GM21367 (cell line): ENCODE data around the gene GAS6.
"Not testable (repeated sequence)": the region's sequence is repeated elsewhere in the genome, so short reads cannot be mapped to it uniquely, and the experiment has no call there.

Experiments
- ATAC-seq: cut with Tn5 transposase; IDR thresholded peaks from one replicate; pipeline ENCODE4 v1.9.1; 2021; ENCODE audit not compliant: unreplicated experiment

GAS6 gene

GRCh38 chr13:113842336-113843062, 21.4 kb downstream of the GAS6 start:
- no peak for ATAC-seq

DNA sequence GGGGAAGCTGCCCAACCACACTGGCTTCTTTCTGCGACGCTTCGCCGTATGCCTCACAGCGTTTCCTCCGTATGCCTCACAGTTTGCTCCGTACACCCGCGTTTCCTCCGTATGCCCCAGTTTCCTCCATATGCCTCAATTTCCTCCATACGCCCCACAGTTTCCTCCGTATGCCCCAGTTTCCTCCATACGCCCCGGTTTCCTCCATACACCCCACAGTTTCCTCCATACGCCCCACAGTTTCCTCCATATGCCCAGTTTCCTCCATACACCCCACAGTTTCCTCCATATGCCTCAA, 22.6 kb downstream of the GAS6 start:
- no peak for ATAC-seq

- ATAC-seq: no peak
These were observed 23.1 kb downstream of the GAS6 start for GRCh38 chr13:113840541-113841352.

DNA sequence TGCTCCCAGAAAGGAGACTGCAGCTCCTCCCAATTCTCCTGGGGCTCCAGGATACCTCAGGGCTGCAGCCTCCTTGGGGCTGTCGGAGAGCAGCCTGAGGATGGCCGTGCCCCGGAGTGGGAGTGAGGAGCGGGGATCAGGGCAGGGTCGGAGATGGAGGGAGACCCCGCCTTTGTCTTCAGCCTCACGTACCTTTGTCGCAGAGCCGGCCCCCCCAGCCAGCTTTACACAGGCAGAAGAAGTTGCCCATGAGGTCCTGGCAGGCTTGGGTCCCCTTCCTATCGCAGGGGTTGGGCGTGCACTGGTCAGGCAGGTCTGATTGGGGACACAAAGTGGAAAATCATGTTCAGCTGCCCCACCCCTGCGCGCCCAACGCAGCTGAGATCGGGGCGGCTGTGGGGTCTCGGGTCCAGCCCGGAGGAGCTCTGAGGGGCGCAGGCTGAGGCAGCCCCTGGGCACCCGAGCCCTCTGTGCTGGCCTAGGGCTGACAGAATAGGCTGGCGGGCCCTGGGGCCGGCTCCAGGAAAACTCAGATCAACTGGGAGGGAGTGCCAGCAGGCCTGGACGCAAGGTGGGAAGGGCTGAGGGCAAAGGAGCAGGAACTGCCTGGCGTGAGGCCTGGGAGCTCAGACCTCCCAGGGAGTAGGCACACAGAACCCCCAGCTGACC, 24.2 kb downstream of the GAS6 start:
- no peak for ATAC-seq

- ATAC-seq: no peak
These were observed 25.1 kb downstream of the GAS6 start for GRCh38 chr13:113838711-113839201.

GRCh38 chr13:113837560-113838355, 26.1 kb downstream of the GAS6 start:
- ATAC-seq: no peak

GRCh38 chr13:113836768-113837559, 26.9 kb downstream of the GAS6 start:
- ATAC-seq: no peak

DNA sequence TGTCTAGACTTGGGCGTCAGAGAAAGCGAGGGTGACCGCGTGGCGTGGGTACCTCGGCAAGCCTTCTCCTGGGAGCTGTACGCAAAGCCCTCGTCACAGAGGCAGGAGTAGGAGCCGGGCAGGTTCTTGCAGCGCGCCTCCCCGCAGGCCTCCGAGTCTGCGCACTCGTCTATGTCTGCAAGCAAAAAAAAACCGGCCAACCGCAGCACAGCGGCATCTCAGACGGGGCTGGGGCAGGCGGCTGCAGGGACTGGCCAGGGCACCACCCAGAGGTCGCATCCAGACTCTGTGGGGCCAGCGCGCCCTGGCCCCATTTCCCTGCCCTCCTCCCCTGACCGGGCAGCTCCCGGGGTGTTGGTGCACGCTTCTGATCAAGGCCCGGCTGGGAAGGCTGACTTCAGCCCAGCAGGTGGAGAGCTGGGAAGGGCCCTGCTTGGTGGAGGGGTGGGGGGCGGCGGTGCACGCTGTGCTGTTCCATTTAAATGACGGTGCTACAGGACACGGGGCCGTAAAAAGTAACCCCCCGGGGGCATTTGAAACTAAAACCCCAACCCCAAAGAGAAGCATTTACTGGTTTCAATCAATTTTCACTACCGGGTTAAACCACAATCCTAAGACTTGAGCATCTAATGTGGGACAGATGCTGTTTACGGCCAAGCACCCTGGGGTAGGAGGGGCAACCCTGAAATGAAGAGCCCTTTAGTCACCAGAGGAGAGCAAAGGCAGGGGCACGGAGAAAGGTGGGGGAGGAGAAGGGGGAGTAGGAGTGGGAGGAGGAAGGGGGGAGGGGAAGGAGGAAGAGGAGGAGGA, 28.2 kb downstream of the GAS6 start:
- no peak for ATAC-seq

GRCh38 chr13:113834496-113835200, 29.2 kb downstream of the GAS6 start:
- no peak for ATAC-seq

DNA sequence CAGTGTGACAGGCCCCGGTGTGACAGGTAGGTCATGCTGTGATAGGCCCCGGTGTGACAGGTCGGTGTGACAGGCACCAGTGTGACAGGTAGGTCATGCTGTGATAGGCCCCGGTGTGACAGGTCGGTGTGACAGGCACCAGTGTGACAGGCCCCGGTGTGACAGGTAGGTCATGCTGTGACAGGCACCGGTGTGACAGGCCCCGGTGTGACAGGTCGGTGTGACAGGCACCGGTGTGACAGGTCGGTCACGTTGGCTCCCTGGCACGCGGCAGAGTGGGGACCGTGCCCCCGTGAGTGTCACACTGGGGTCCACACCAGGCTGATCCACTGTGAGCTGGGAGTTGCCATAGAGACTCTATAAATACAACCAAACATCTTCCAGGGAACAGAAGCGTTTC, 29.9 kb downstream of the GAS6 start:
- not testable (repeated sequence) for ATAC-seq

GRCh38 chr13:113833111-113833830, 30.6 kb downstream of the GAS6 start:
- no peak for ATAC-seq

- no peak for ATAC-seq
These were observed 31.2 kb downstream of the GAS6 start for GRCh38 chr13:113832631-113833030.

GRCh38 chr13:113832205-113832604, 31.7 kb downstream of the GAS6 start:
- ATAC-seq: no peak

DNA sequence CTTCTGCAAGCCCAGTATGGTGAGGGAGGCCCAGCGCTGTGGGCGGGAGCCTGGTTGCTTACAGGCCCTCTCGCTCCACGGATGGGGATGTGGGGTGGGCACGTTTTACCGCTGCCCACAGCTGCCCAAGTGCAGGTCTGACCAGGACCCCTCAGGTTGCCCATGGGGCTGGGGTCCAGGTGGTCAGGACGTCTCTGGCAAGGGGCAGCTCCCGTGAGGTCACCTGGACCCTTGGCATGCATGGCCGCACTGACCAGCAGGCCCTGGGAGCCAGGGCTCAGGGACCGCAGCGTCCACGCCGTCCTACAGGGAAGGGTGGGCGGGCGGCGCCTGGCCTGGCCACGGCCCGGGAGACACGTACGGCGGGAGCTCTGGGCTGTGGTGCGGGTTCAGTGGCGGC, 32.8 kb downstream of the GAS6 start:
- ATAC-seq: no peak

DNA sequence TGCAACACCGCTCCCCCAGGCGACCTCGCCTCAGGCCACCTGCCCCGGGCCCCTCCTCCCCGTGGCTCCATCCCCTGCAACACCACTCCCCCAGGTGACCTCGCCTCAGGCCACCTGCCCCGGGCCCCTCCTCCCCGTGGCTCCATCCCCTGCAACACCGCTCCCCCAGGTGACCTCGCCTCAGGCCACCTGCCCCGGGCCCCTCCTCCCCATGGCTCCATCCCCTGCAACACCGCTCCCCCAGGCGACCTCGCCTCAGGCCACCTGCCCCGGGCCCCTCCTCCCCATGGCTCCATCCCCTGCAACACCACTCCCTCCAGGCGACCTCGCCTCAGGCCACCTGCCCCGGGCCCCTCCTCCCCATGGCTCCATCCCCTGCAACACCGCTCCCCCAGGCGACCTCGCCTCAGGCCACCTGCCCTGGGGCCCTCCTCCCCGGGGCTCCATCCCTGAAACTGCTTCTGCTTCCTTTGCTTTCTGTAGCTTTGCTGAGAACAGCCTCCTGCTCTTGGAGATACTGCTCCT, 33.4 kb downstream of the GAS6 start:
- ATAC-seq: not testable (repeated sequence)

DNA sequence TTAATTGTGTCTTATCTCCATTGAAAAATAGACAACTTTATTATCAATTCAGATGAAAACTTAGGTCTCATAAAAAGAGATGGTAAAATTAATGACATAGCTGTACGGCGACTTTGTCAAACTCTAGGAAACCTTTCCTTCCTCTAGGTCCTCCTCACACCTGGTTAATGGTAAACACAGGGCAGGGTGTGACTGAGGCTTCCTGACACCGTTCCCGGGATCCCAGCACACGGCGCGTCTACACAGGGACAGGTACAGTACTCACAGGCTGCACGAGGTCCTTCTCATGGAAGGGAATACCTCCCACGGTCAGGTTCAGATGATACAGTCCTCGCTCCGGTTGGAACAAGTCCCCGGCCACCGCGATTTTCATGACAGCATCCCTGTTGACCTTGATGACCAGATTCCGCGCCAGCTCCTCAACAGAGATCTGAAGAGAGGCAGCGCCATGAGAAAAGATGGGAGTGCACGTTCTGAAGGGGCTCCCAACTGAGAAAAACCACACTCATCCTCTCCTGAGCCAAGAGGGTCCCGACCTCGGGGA, 35.5 kb downstream of the GAS6 start:
- no peak for ATAC-seq

GRCh38 chr13:113827021-113827420, 36.9 kb downstream of the GAS6 start:
- ATAC-seq: no peak

DNA sequence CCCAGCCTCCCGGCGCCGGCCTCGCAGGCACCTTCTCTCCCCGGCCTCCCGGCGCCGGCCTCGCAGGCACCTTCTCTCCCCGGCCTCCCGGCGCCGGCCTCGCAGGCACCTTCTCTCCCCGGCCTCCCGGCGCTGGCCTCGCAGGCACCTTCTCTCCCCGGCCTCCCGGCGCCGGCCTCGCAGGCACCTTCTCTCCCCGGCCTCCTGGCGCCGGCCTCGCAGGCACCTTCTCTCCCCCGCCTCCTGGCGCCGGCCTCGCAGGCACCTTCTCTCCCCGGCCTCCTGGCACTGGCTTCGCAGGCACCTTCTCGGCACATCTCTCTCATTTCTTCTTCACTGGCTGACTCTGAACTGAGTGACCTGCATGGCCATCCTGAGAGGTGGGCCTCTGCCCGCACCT, 37.4 kb downstream of the GAS6 start:
- ATAC-seq: not testable (repeated sequence)
